HepG2 (cell line): ENCODE measurements around the gene ODAD4. TPM values are rescaled to one million over a fixed set of nuclear protein-coding genes. Genes with fewer than 3 reads are reported as not detected.
A peak's percentile ranks its signal among the peaks of the same experiment; 100 is the strongest.

Experiments used
- ATAC-seq: fragments of 200-7000 bp; cut with Tn5 transposase; 3 replicates; pipeline ENCODE4 v1.9.1; 2020; ENCODE audit warnings: mild to moderate bottlenecking, moderate library complexity
- BruUV-seq: library from RNA; stranded (reverse); fragments of 400-500 nt; replicated peaks from 2 replicates; lab custom pipeline; 2021; lab: Mats Ljungman, UMichigan
- CTCF ChIA-PET: fragments of 300-600 bp; formaldehyde crosslinking; extraction: SDS; loops from one replicate; lab custom pipeline; 2021; ENCODE audit warnings: low total read pairs, inconsistent platforms, low intra/inter-chr PET ratio; lab: Yijun Ruan, JAX
- POLR2A ChIA-PET: fragments of 350-600 bp; sonication (Branson Sonifier 250); formaldehyde crosslinking; loops from one replicate; lab custom pipeline; 2020; ENCODE audit warnings: antibody characterized with exemption, inconsistent platforms; lab: Yijun Ruan, JAX
- DNase-seq: peaks from one replicate; pipeline ENCODE4 v3.0.0-alpha.2; 2015; ENCODE audit warnings: low spot score
- FAIRE-seq: peaks from 3 replicates; lab custom pipeline; 2011; peaks lifted over from hg19 to GRCh38; lab: Jason Lieb, UNC
- H2AFZ ChIP-seq: one replicate; pipeline ENCODE4 v1.6.1; 2011; ENCODE audit warnings: low read length, inconsistent platforms
- H3K27ac ChIP-seq: fragments of 300-600 bp; 3 replicates; pipeline ENCODE4 v1.8.0; 2011; ENCODE audit warnings: mixed run types, mild to moderate bottlenecking, mixed read lengths, low read length, inconsistent platforms; ENCODE audit not compliant: insufficient read depth; ENCODE audit errors: extremely low read length
- H3K27me3 ChIP-seq, 2 experiments: fragments of 200-600 bp in 1 of 2; 2 replicates in 1 of 2; 3 replicates in 1 of 2; pipeline versions ENCODE4 v1.6.0 to v1.8.0; 2011; ENCODE audit warnings: low read length in 2 of 2, mild to moderate bottlenecking in 2 of 2, moderate library complexity in 2 of 2, inconsistent platforms in 1 of 2; ENCODE audit not compliant: insufficient read depth in 2 of 2, control insufficient read depth in 1 of 2
- H3K36me3 ChIP-seq, 2 experiments: fragments of 200-600 bp in 1 of 2; replicated peaks in 1 of 2; 2 replicates in 1 of 2; 3 replicates in 1 of 2; pipeline versions ENCODE4 v1.5.1 to v1.8.0; 2011; ENCODE audit warnings: low read length in 2 of 2, inconsistent platforms in 1 of 2; ENCODE audit not compliant: insufficient read depth in 2 of 2, control insufficient read depth in 1 of 2
- H3K4me1 ChIP-seq: 2 replicates; pipeline ENCODE4 v1.5.1; 2012; ENCODE audit warnings: low read length, inconsistent platforms; ENCODE audit not compliant: insufficient read depth
- H3K4me2 ChIP-seq: 2 replicates; pipeline ENCODE4 v1.6.0; 2011; ENCODE audit warnings: low read depth, low read length, inconsistent platforms
- H3K4me3 ChIP-seq, 3 experiments: fragments of 200-600 bp in 1 of 3; sonication (generic), shearing (Covaris generic) in 1 of 3; replicated peaks in 1 of 3; 2 replicates each; pipeline ENCODE4 v1.5.1; 2011 to 2016; ENCODE audit warnings: low read length in 3 of 3, inconsistent platforms in 2 of 3, low read depth in 2 of 3, mild to moderate bottlenecking in 2 of 3, control low read depth in 1 of 3, mixed read lengths in 1 of 3; ENCODE audit not compliant: insufficient read depth in 1 of 3
- H3K79me2 ChIP-seq: one replicate; pipeline ENCODE4 v1.6.1; 2011; ENCODE audit warnings: low read length, inconsistent platforms; ENCODE audit not compliant: insufficient read depth
- H3K9ac ChIP-seq: 2 replicates; pipeline ENCODE4 v1.6.0; 2011; ENCODE audit warnings: mild to moderate bottlenecking, low read depth, low read length, inconsistent platforms; ENCODE audit not compliant: insufficient read depth
- H3K9me3 ChIP-seq: 2 replicates; pipeline ENCODE4 v1.5.1; 2012; ENCODE audit warnings: mild to moderate bottlenecking, low read length
- H4K20me1 ChIP-seq: 2 replicates; pipeline ENCODE4 v1.6.0; 2011; ENCODE audit warnings: inconsistent platforms, mild to moderate bottlenecking, low read length, moderate library complexity; ENCODE audit not compliant: insufficient read depth
- RNF2 ChIP-seq: fragments of 450-650 bp; conservative IDR thresholded peaks from 2 replicates; pipeline ENCODE4 v1.6.1; 2016; ENCODE audit warnings: low read depth
- ZBTB10 ChIP-seq: sonication (generic); formaldehyde crosslinking; IDR thresholded peaks from 2 replicates; pipeline ENCODE4 v1.4.0; 2020; ENCODE audit warnings: missing genetic modification reagents, borderline replicate concordance
- ZMYM4 ChIP-seq: sonication (generic); formaldehyde crosslinking; IDR thresholded peaks from 2 replicates; pipeline ENCODE4 v1.8.1; 2023; ENCODE audit warnings: mild to moderate bottlenecking, missing genetic modification reagents
- ZNF18 ChIP-seq: sonication (generic); formaldehyde crosslinking; IDR thresholded peaks from 2 replicates; pipeline ENCODE4 v1.8.0; 2022; ENCODE audit warnings: mild to moderate bottlenecking, missing genetic modification reagents; ENCODE audit not compliant: insufficient replicate concordance
- ZNF205 ChIP-seq: IDR thresholded peaks from 2 replicates; pipeline ENCODE4 v1.6.1; 2018; ENCODE audit warnings: missing biosample characterization, missing genetic modification reagents
- WGBS: methylation state at CpG from one replicate; pipeline ENCODE4 v1.1.6; 2017; ENCODE audit warnings: low lambda C conversion rate; 5-methylcytosine and 5-hydroxymethylcytosine counted together
- in situ Hi-C: cut with HindIII; loops from 2 replicates; pipeline ENCODE4 v1.10.0; 2017; ENCODE audit warnings: low pct_unique_long_range_greater_than_20kb; ENCODE audit not compliant: extremely low pct_ligation_motif_present
- intact Hi-C: fragments of 100-400 bp; cut with micrococcal nuclease; formaldehyde crosslinking; loops from one replicate; pipeline ENCODE4 v1.10.0; 2022; ENCODE audit not compliant: unreplicated experiment
- polyA plus RNA-seq, 8 experiments: library from polyadenylated mRNA; depleted of rRNA in 3 of 8; stranded (reverse) in 7 of 8; unstranded in 1 of 8; fragments of >200 nt; fragmentation: Illumina TruSeq in 4 of 8; extraction: Trizol in 4 of 8; gene quantifications; 2 replicates each; pipeline versions ENCODE4 v1.2.1 to v1.2.3, GENCODE V29; 2011 to 2016; ENCODE audit warnings: low read depth in 4 of 8, missing spikeins in 1 of 8, mixed read lengths in 1 of 8; ENCODE audit not compliant: insufficient read depth in 1 of 8
- total RNA-seq, 5 experiments: library from RNA; depleted of rRNA; stranded (reverse); fragments of >200 nt; fragmentation: Illumina TruSeq; extraction: Trizol; gene quantifications; 2 replicates each; pipeline ENCODE4 v1.2.3, GENCODE V29; 2016; ENCODE audit warnings: low read depth in 1 of 5
- TF ChIP-seq, protein P1 (sequence below): sonication (generic); formaldehyde crosslinking; IDR thresholded peaks from 2 replicates; pipeline ENCODE4 v1.4.0; 2020; ENCODE audit warnings: missing genetic modification reagents
- TF ChIP-seq, protein P2 (sequence below), 2 experiments: fragments of 450-650 bp in 1 of 2; sonication (generic) in 1 of 2; formaldehyde crosslinking; IDR thresholded peaks; 2 replicates each; pipeline versions ENCODE4 v1.5.0 to v1.8.0; 2020 to 2022; ENCODE audit warnings: mild to moderate bottlenecking in 1 of 2, missing genetic modification reagents in 1 of 2
- TF ChIP-seq, protein P3 (sequence below): sonication (generic); formaldehyde crosslinking; IDR thresholded peaks from 2 replicates; pipeline ENCODE4 v1.8.1; 2023; ENCODE audit warnings: mild to moderate bottlenecking, missing genetic modification reagents
- TF ChIP-seq, protein P4 (sequence below), 2 experiments: sonication (generic) in 1 of 2; formaldehyde crosslinking in 1 of 2; IDR thresholded peaks; 2 replicates each; pipeline versions ENCODE4 v1.4.0 to v1.6.1; 2016 to 2020; ENCODE audit warnings: borderline replicate concordance in 1 of 2, low read depth in 1 of 2, mild to moderate bottlenecking in 1 of 2, missing genetic modification reagents in 1 of 2

The ODAD4 gene
- total and polyA plus RNA-seq, 2 of the 13 experiments (the other 11 are each of a cell fraction or from before 2014, with no cell fraction given), result 0.48 to 0.53 TPM

- Histone ChIP-seq H3K4me1 (peaks cover 72% of the 10 kb centered on the region), H3K9me3 (no peaks in the 10 kb centered on the region), H2AFZ (no peak overlapping the region), H3K27me3 (no peaks in the 10 kb centered on the region; a peak in 1 of 5 replicates), H3K36me3 (peaks cover 9 to 21% of the 10 kb centered on the region in 2 experiments), H3K79me2 (peaks cover 63% of the 10 kb centered on the region), H3K4me3 (peak overlapping the region; percentile 96 to 98 (median 97)), H4K20me1 (peaks cover 45% of the 10 kb centered on the region), H3K9ac (peak overlapping the region; percentile 91), H3K27ac (peak overlapping the region; percentile 74), H3K4me2 (peak overlapping the region; percentile 93)
- peak; percentile 37 for DNase-seq
- CTCF ChIA-PET, result no interaction called here
- FAIRE-seq, result peak; percentile 79
- in situ Hi-C loops (no loop called here), intact Hi-C loops (loop anchor here (5.0 kb wide), 1 partner anchor 40 kb away; no protein-coding TSS in a partner anchor)
- WGBS, result 42% methylated on average over 4 of the region's 4 CpGs
- no peak for ATAC-seq
- POLR2A ChIA-PET, result interaction anchor here (1.0 to 4.3 kb wide), 9 partner anchors 8 to 228 kb away, joined by 3 to 72 read pairs (median 24); partner anchors contain the start of genes DNAJC7, EIF1, FKBP10 and KLHL11
- no TSS peak for BruUV-seq
- TF ChIP-seq, protein P1, sequence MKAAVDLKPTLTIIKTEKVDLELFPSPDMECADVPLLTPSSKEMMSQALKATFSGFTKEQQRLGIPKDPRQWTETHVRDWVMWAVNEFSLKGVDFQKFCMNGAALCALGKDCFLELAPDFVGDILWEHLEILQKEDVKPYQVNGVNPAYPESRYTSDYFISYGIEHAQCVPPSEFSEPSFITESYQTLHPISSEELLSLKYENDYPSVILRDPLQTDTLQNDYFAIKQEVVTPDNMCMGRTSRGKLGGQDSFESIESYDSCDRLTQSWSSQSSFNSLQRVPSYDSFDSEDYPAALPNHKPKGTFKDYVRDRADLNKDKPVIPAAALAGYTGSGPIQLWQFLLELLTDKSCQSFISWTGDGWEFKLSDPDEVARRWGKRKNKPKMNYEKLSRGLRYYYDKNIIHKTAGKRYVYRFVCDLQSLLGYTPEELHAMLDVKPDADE (CRISPR knock-in tag), result no peak
- TF ChIP-seq, protein P2, sequence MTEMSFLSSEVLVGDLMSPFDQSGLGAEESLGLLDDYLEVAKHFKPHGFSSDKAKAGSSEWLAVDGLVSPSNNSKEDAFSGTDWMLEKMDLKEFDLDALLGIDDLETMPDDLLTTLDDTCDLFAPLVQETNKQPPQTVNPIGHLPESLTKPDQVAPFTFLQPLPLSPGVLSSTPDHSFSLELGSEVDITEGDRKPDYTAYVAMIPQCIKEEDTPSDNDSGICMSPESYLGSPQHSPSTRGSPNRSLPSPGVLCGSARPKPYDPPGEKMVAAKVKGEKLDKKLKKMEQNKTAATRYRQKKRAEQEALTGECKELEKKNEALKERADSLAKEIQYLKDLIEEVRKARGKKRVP (CRISPR knock-in tag; IDR thresholded peaks at IDR 0.05), result no peak
- no peak for TF ChIP-seq RNF2
- TF ChIP-seq ZNF205 (CRISPR knock-in tag), result 0 out of 2 replicates have a peak, but pooled peaks have one; percentile 24
- TF ChIP-seq ZNF18 (CRISPR knock-in tag), result no peak
- TF ChIP-seq ZMYM4 (CRISPR knock-in tag), result no peak
- TF ChIP-seq, protein P3, sequence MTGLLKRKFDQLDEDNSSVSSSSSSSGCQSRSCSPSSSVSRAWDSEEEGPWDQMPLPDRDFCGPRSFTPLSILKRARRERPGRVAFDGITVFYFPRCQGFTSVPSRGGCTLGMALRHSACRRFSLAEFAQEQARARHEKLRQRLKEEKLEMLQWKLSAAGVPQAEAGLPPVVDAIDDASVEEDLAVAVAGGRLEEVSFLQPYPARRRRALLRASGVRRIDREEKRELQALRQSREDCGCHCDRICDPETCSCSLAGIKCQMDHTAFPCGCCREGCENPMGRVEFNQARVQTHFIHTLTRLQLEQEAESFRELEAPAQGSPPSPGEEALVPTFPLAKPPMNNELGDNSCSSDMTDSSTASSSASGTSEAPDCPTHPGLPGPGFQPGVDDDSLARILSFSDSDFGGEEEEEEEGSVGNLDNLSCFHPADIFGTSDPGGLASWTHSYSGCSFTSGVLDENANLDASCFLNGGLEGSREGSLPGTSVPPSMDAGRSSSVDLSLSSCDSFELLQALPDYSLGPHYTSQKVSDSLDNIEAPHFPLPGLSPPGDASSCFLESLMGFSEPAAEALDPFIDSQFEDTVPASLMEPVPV, result no peak
- TF ChIP-seq, protein P4, sequence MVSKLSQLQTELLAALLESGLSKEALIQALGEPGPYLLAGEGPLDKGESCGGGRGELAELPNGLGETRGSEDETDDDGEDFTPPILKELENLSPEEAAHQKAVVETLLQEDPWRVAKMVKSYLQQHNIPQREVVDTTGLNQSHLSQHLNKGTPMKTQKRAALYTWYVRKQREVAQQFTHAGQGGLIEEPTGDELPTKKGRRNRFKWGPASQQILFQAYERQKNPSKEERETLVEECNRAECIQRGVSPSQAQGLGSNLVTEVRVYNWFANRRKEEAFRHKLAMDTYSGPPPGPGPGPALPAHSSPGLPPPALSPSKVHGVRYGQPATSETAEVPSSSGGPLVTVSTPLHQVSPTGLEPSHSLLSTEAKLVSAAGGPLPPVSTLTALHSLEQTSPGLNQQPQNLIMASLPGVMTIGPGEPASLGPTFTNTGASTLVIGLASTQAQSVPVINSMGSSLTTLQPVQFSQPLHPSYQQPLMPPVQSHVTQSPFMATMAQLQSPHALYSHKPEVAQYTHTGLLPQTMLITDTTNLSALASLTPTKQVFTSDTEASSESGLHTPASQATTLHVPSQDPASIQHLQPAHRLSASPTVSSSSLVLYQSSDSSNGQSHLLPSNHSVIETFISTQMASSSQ (IDR thresholded peaks at IDR 0.05; ENCODE audit: low read depth), result no peak
- TF ChIP-seq, protein P4 (CRISPR knock-in tag; IDR thresholded peaks at IDR 0.05; ENCODE audit: borderline replicate concordance), result 0 out of 2 replicates have a peak, but pooled peaks have one; percentile 6
- TF ChIP-seq ZBTB10 (CRISPR knock-in tag), result no peak
Observed at GRCh38 chr17:41917192-41917591, 13.2 kb upstream of the ODAD4 start.
